HepG2 (cell line): ENCODE measurements around the gene UBE3B. TPM values are rescaled to one million over a fixed set of nuclear protein-coding genes. Genes with fewer than 3 reads are reported as not detected.

Experiments used
- AGO2 ChIP-seq: fragments of 200-400 bp; formaldehyde crosslinking; optimal IDR thresholded peaks from 2 replicates; pipeline ENCODE3; 2017; ENCODE audit warnings: mild to moderate bottlenecking, low read depth, low read length, moderate library complexity
- ARID3A ChIP-seq: IDR thresholded peaks from 2 replicates; pipeline ENCODE4 v1.6.1; 2012; ENCODE audit warnings: low read depth, low read length, improper control_type of control experiment
- FOXA3 ChIP-seq: IDR thresholded peaks from 2 replicates; pipeline ENCODE4 v1.6.1; 2016; ENCODE audit warnings: missing genetic modification reagents, missing compliant biosample characterization
- KAT8 ChIP-seq: IDR thresholded peaks from 2 replicates; pipeline ENCODE4 v1.6.1; 2016; ENCODE audit warnings: missing genetic modification reagents, missing compliant biosample characterization
- MBD4 ChIP-seq: IDR thresholded peaks from 2 replicates; pipeline ENCODE4 v1.6.1; 2012; ENCODE audit warnings: low read length, inconsistent platforms, borderline replicate concordance
- MTA3 ChIP-seq: sonication (generic); formaldehyde crosslinking; IDR thresholded peaks from 2 replicates; pipeline ENCODE4 v1.4.0; 2020; ENCODE audit warnings: missing genetic modification reagents
- NFYC ChIP-seq: IDR thresholded peaks from 2 replicates; pipeline ENCODE4 v1.6.1; 2016; ENCODE audit warnings: missing genetic modification reagents, missing compliant biosample characterization
- PTBP1 ChIP-seq: fragments of 200-400 bp; formaldehyde crosslinking; IDR thresholded peaks from 2 replicates; pipeline ENCODE4 v1.6.1; 2018; ENCODE audit warnings: low read length, low read depth; ENCODE audit not compliant: poor library complexity, severe bottlenecking
- TCF12 ChIP-seq, 2 experiments: fragments of 450-650 bp in 1 of 2; sonication (generic) in 1 of 2; formaldehyde crosslinking in 1 of 2; IDR thresholded peaks; 2 replicates each; pipeline versions ENCODE4 v1.6.1 to v1.8.0; 2017 to 2022; ENCODE audit warnings: antibody characterized with exemption in 1 of 2, mild to moderate bottlenecking in 1 of 2, missing genetic modification reagents in 1 of 2, moderate library complexity in 1 of 2
- ZBTB33 ChIP-seq: sonication (generic); formaldehyde crosslinking; IDR thresholded peaks from 2 replicates; pipeline ENCODE4 v1.4.0; 2020; ENCODE audit warnings: missing genetic modification reagents
- ZNF407 ChIP-seq: sonication (generic); formaldehyde crosslinking; IDR thresholded peaks from one replicate; pipeline ENCODE4 v1.5.1; 2020; ENCODE audit warnings: mild to moderate bottlenecking, missing genetic modification reagents; ENCODE audit errors: not compliant biosample characterization
- ZNF451 ChIP-seq: sonication (generic); formaldehyde crosslinking; IDR thresholded peaks from 2 replicates; pipeline ENCODE4 v1.5.0; 2020; ENCODE audit warnings: mild to moderate bottlenecking, missing genetic modification reagents
- ZNF598 ChIP-seq: sonication (generic); formaldehyde crosslinking; IDR thresholded peaks from 2 replicates; pipeline ENCODE4 v1.5.1; 2020; ENCODE audit warnings: mild to moderate bottlenecking, missing genetic modification reagents, borderline replicate concordance
- ZNF709 ChIP-seq: sonication (generic); formaldehyde crosslinking; IDR thresholded peaks from 2 replicates; pipeline ENCODE4 v1.5.0; 2020; ENCODE audit warnings: mild to moderate bottlenecking, missing genetic modification reagents
- ZNF766 ChIP-seq: sonication (generic); formaldehyde crosslinking; IDR thresholded peaks from 2 replicates; pipeline ENCODE4 v1.5.0; 2020; ENCODE audit warnings: missing genetic modification reagents, borderline replicate concordance
- ZSCAN25 ChIP-seq: sonication (generic); formaldehyde crosslinking; IDR thresholded peaks from 2 replicates; pipeline ENCODE4 v1.8.0; 2022; ENCODE audit warnings: mild to moderate bottlenecking, missing genetic modification reagents
- polyA plus RNA-seq, 8 experiments: library from polyadenylated mRNA; depleted of rRNA in 3 of 8; stranded (reverse) in 7 of 8; unstranded in 1 of 8; fragments of >200 nt; fragmentation: Illumina TruSeq in 4 of 8; extraction: Trizol in 4 of 8; gene quantifications; 2 replicates each; pipeline versions ENCODE4 v1.2.1 to v1.2.3, GENCODE V29; 2011 to 2016; ENCODE audit warnings: low read depth in 4 of 8, missing spikeins in 1 of 8, mixed read lengths in 1 of 8; ENCODE audit not compliant: insufficient read depth in 1 of 8
- total RNA-seq, 5 experiments: library from RNA; depleted of rRNA; stranded (reverse); fragments of >200 nt; fragmentation: Illumina TruSeq; extraction: Trizol; gene quantifications; 2 replicates each; pipeline ENCODE4 v1.2.3, GENCODE V29; 2016; ENCODE audit warnings: low read depth in 1 of 5

The UBE3B gene
- total and polyA plus RNA-seq, 2 of the 13 experiments (the other 11 are each of a cell fraction or from before 2014, with no cell fraction given): 22.7 to 25.3 TPM

GRCh38 chr12:109494348-109494881 is 17.0 kb downstream of the UBE3B start (continued):
- TF ChIP-seq ZNF407 (CRISPR knock-in tag): no peak
- TF ChIP-seq NFYC (CRISPR knock-in tag): no peak
- no peak for TF ChIP-seq ZSCAN25
- peak; percentile 70 for TF ChIP-seq FOXA3 (CRISPR knock-in tag)
- no peak; the same call in 1 of the 2 replicates for TF ChIP-seq KAT8 (CRISPR knock-in tag)
- no peak for TF ChIP-seq ZNF451 (CRISPR knock-in tag)
- no peak for TF ChIP-seq TCF12 (IDR thresholded peaks at IDR 0.05)
- TF ChIP-seq TCF12 (CRISPR knock-in tag; IDR thresholded peaks at IDR 0.05): no peak
- TF ChIP-seq MBD4: no peak
- TF ChIP-seq ZNF598 (CRISPR knock-in tag): no peak
- TF ChIP-seq ZBTB33: 0 out of 2 replicates have a peak, but pooled peaks have one; percentile 16
- TF ChIP-seq AGO2: no peak
- TF ChIP-seq ARID3A: peak; percentile 55; the same call in 1 of the 2 replicates
- TF ChIP-seq ZNF766 (CRISPR knock-in tag): no peak
- no peak for TF ChIP-seq ZNF709 (CRISPR knock-in tag)
- TF ChIP-seq PTBP1: no peak
- TF ChIP-seq MTA3 (CRISPR knock-in tag): no peak
